ENCODE measurements around the gene LRCH4. TPM values are rescaled to one million over a fixed set of nuclear protein-coding genes. Genes with fewer than 3 reads are reported as not detected.

The LRCH4 gene
- total RNA-seq (2022; extraction: Qiagen RNA extraction) = 12.5 to 18.8 TPM (median 16.2 TPM) in 5 replicates

GRCh38 chr7:100585511-100586265 is at the start of gene LRCH4:
Gene LRCH4, minus strand, starts transcription at chr7:100586129. Its CDS starts 29 bp downstream, at chr7:100586100.

GRCh38 chr7:100611983-100612729 is 26.2 kb upstream of the LRCH4 start, which contains the start of gene MOSPD3:
Gene MOSPD3, plus strand, starts transcription at chr7:100612540. Its CDS starts 252 bp downstream, at chr7:100612792.

DNA sequence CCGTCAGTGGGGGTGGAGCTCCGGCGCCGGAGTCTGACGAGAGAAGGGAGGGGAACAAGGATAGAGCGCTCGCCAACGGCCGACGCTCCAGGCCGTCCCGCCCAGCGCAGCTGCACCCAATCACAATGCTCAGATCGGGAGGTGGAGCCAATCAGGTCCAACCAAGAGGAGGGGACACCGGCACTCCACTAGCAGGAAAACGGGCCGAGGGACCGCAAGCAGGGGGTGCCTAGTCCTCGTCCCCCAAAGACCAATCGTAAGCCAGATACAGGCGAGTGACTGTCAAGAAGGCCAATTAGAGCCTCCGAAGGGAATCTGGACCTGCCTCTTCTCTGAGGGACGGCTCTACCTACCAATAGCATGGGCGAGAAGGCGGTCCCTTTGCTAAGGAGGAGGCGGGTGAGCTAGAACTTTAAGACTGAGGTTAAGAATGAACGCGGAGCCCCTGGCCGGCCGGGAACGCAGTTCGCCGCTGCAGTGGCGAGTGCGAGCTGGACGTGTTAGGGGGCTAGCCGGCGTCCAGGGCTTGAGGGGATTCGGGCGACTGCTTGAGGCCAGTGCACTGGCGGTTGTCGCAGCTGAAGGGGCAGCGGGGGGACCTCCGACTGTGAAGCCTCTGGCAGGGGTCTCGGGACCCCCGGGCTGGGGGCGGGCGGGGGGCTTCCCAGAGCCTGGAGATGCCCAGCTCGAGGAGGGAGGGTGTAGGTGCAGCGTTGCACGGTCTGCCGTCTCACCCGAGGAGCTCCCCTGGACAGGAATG is 517 bp upstream of the LRCH4 start, which contains the start of gene FBXO24:
TSS of gene FBXO24 (plus strand) at position 63 of the 760 bp plus-strand sequence. CDS start at position 361, 298 bp downstream.

DNA sequence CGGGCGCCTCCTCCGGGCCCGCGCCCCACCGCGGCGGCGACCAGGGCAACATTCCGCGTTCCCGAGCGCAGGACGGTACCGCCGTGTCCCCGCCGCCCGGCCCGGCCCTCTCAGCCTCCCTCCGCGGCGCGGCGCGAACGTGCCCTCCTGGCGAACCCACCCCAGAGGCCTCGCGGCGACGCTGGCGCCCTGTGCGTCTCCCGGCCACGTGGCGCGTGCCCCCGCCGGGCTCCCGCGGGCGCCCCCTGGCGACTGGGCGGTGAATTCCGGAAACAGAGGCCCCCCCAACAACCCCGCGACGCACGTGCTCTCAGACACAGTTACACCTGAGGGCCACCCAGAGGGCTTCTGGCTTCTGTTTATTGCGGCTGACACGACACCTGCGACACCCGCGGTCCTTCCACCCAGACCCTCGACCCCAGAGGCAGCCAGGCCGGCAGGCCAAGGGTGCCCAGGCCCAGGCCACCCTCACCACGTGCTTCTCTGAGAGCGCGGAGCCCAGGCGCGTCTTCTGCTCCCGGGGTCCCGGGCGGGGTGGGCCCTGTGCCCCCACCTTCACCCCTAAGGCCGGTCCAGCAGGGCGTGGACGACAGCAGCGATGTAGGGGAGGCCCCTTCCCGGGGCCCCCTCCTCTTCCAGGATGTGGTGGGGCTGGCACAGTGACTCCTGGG is 12.1 kb downstream of the LRCH4 start, which contains the start of gene SAP25:
TSS of gene SAP25 (minus strand) at position 210 of the 671 bp plus-strand sequence. CDS start at position 52, 158 bp downstream.

DNA sequence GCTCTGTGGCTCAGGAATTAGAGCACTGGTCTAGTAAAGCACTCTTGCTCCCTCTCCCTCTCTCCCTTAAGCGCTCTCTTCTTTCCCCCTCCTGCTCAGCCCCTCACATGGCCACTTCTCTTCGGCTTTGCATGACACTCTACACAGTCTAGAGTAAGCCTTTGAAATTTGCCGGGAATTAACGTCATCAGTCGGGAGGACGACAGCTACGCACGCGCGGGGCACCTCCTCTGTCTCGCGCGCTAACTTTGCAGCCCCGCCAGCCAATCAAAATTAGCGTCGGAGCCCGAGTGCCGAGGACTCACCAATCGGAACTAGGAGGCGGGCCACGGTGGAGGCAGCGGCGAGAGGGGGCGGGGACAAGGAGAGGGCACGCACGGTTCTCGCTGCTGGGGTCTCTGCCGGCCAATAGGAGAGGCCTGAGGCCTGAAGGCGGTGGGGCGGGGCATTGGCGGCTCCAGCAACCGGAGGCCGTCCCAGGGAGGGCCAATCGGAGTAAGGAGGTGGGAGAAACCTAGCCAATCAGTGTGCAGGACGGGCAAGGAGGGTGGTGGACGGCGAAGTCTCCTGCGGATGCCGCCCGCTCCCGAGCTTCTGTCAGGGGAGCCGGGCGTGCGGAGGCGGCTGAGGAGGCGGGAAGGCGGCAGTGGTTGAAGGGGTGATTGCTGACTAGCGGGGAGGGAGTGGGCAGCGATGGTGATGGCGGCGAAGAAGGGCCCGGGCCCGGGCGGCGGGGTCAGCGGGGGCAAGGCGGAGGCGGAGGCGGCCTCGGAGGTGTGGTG is 47.1 kb downstream of the LRCH4 start, which contains the start of gene AGFG2:
TSS of gene AGFG2 (plus strand) at position 550 of the 782 bp plus-strand sequence. CDS start at position 694, 144 bp downstream.

Other genes with a start within 250 kb of the LRCH4 start
- gene PILRB, start 228.0 kb downstream of the LRCH4 start, total RNA-seq (2022; extraction: Qiagen RNA extraction) = 16.8 to 31.3 TPM (median 26.6 TPM) in 5 replicates
- 2.6 to 5.1 TPM (median 4.1 TPM) in 5 replicates for gene PILRA, start 212.6 kb downstream of the LRCH4 start, total RNA-seq (2022; extraction: Qiagen RNA extraction)
- 1.1 to 1.9 TPM (median 1.5 TPM) in 5 replicates for gene ZCWPW1, start 157.4 kb downstream of the LRCH4 start, total RNA-seq (2022; extraction: Qiagen RNA extraction)
- 41.0 to 47.9 TPM (median 44.5 TPM) in 5 replicates for gene MEPCE, start 156.3 kb downstream of the LRCH4 start, total RNA-seq (2022; extraction: Qiagen RNA extraction)
- gene PPP1R35, start 149.6 kb downstream of the LRCH4 start, total RNA-seq (2022; extraction: Qiagen RNA extraction) = 33.0 to 51.8 TPM (median 48.4 TPM) in 5 replicates
- 0.77 to 0.92 TPM (median 0.85 TPM) in 5 replicates for gene SPACDR, start 121.9 kb downstream of the LRCH4 start, total RNA-seq (2022; extraction: Qiagen RNA extraction)
- gene TSC22D4, start 106.9 kb downstream of the LRCH4 start, total RNA-seq (2022; extraction: Qiagen RNA extraction) = 54.7 to 73.7 TPM (median 65.5 TPM) in 5 replicates
- gene NYAP1, start 102.2 kb downstream of the LRCH4 start, total RNA-seq (2022; extraction: Qiagen RNA extraction) = 4.1 to 7.9 TPM (median 6.7 TPM) in 5 replicates
- 41.5 to 62.8 TPM (median 57.6 TPM) in 5 replicates for gene AGFG2, start 46.9 kb downstream of the LRCH4 start, total RNA-seq (2022; extraction: Qiagen RNA extraction)
- gene SAP25, start 12.2 kb downstream of the LRCH4 start, total RNA-seq (2022; extraction: Qiagen RNA extraction) = 0.15 to 0.47 TPM (median 0.25 TPM) in 5 replicates
- 0.22 to 0.35 TPM (median 0.24 TPM) in 5 replicates for gene FBXO24, start 199 bp upstream of the LRCH4 start, total RNA-seq (2022; extraction: Qiagen RNA extraction)
- 6.8 to 10.3 TPM (median 10.0 TPM) in 5 replicates for gene PCOLCE, start 16.2 kb upstream of the LRCH4 start, total RNA-seq (2022; extraction: Qiagen RNA extraction)
- gene MOSPD3, start 26.4 kb upstream of the LRCH4 start, total RNA-seq (2022; extraction: Qiagen RNA extraction) = 16.3 to 22.9 TPM (median 21.2 TPM) in 5 replicates
- gene TFR2, start 55.4 kb upstream of the LRCH4 start, total RNA-seq (2022; extraction: Qiagen RNA extraction) = 2.1 to 2.8 TPM (median 2.5 TPM) in 5 replicates
- gene ACTL6B, start 70.3 kb upstream of the LRCH4 start, total RNA-seq (2022; extraction: Qiagen RNA extraction) = not detected in 5 replicates
- gene GNB2, start 87.6 kb upstream of the LRCH4 start, total RNA-seq (2022; extraction: Qiagen RNA extraction) = 181 to 270 TPM (median 268 TPM) in 5 replicates
- 12.5 to 20.6 TPM (median 17.5 TPM) in 5 replicates for gene GIGYF1, start 108.1 kb upstream of the LRCH4 start, total RNA-seq (2022; extraction: Qiagen RNA extraction)
- 68.5 to 93.3 TPM (median 89.6 TPM) in 5 replicates for gene POP7, start 120.0 kb upstream of the LRCH4 start, total RNA-seq (2022; extraction: Qiagen RNA extraction)
- 0.09 TPM in 1 of 5 replicates, not detected in the others for gene EPO, start 134.3 kb upstream of the LRCH4 start, total RNA-seq (2022; extraction: Qiagen RNA extraction)
- not detected in 5 replicates for gene ZAN, start 147.5 kb upstream of the LRCH4 start, total RNA-seq (2022; extraction: Qiagen RNA extraction)
- gene EPHB4, start 241.4 kb upstream of the LRCH4 start, total RNA-seq (2022; extraction: Qiagen RNA extraction) = 38.4 to 43.1 TPM (median 40.6 TPM) in 5 replicates

Data from A549 treated with AZD2906 at 1 μM for 4 hours (cell line).